HEK293 (cell line): Measurements from ENCODE around the gene UPK3A.

Source experiments
- CTCF ChIA-PET: fragments of 350-600 bp; formaldehyde crosslinking; extraction: SDS; loops from one replicate; lab custom pipeline; 2021; ENCODE audit warnings: antibody characterized with exemption; lab: Yijun Ruan, JAX
- POLR2A ChIA-PET: fragments of 300-600 bp; formaldehyde crosslinking; extraction: SDS; loops from one replicate; lab custom pipeline; 2020; ENCODE audit warnings: antibody characterized with exemption, inconsistent platforms; lab: Yijun Ruan, JAX
- H3K27ac ChIP-seq: fragments of 200-500 bp; sonication (Bioruptor generic); 2 replicates; pipeline ENCODE4 v1.5.1; 2014; ENCODE audit warnings: low read depth, low read length, control low read depth, inconsistent platforms; ENCODE audit errors: extremely low read depth
- H3K36me3 ChIP-seq, 2 experiments: fragments of 200-500 bp in 1 of 2; sonication (Bioruptor generic) in 1 of 2; 1 replicate in 1 of 2; 2 replicates in 1 of 2; pipeline ENCODE4 v1.5.1; 2014 to 2017; ENCODE audit warnings: inconsistent platforms in 2 of 2, low read length in 2 of 2; ENCODE audit not compliant: control insufficient read depth in 2 of 2, insufficient read depth in 1 of 2
- H3K4me1 ChIP-seq: fragments of 200-500 bp; sonication (Bioruptor generic); 2 replicates; pipeline ENCODE4 v1.5.1; 2014; ENCODE audit warnings: mild to moderate bottlenecking, low read length, inconsistent platforms; ENCODE audit not compliant: control insufficient read depth, insufficient read depth
- H3K4me3 ChIP-seq: 2 replicates; pipeline ENCODE4 v1.5.1; 2011; ENCODE audit warnings: low read depth, mild to moderate bottlenecking, control low read depth, low read length, moderate library complexity
- H3K9me3 ChIP-seq: fragments of 200-500 bp; sonication (Bioruptor generic); 2 replicates; pipeline ENCODE4 v1.5.1; 2014; ENCODE audit warnings: low read depth, low read length, inconsistent platforms; ENCODE audit not compliant: control insufficient read depth, insufficient read depth
- EGR2 ChIP-seq: fragments of 450-650 bp; formaldehyde crosslinking; IDR thresholded peaks from 2 replicates; pipeline ENCODE4 v1.5.1; 2016; ENCODE audit warnings: low read depth, missing biosample characterization, missing genetic modification characterization
- GLIS1 ChIP-seq: fragments of 450-650 bp; formaldehyde crosslinking; IDR thresholded peaks from 2 replicates; pipeline ENCODE4 v1.5.1; 2016; ENCODE audit warnings: missing biosample characterization, missing genetic modification characterization
- GLIS2 ChIP-seq: fragments of 450-650 bp; formaldehyde crosslinking; IDR thresholded peaks from 2 replicates; pipeline ENCODE4 v1.5.1; 2016; ENCODE audit warnings: missing biosample characterization, missing genetic modification characterization
- HIC1 ChIP-seq: fragments of 450-650 bp; formaldehyde crosslinking; IDR thresholded peaks from 2 replicates; pipeline ENCODE4 v1.5.1; 2016; ENCODE audit warnings: missing biosample characterization, missing genetic modification characterization
- KLF1 ChIP-seq: fragments of 450-650 bp; formaldehyde crosslinking; IDR thresholded peaks from 2 replicates; pipeline ENCODE4 v1.5.1; 2016; ENCODE audit warnings: missing biosample characterization, missing genetic modification characterization
- KLF17 ChIP-seq: fragments of 450-650 bp; formaldehyde crosslinking; IDR thresholded peaks from 2 replicates; pipeline ENCODE4 v1.5.1; 2016; ENCODE audit warnings: missing biosample characterization, missing genetic modification characterization
- KLF9 ChIP-seq: fragments of 450-650 bp; formaldehyde crosslinking; IDR thresholded peaks from 2 replicates; pipeline ENCODE4 v1.5.1; 2016; ENCODE audit warnings: missing biosample characterization, missing genetic modification characterization, low read depth
- PATZ1 ChIP-seq: fragments of 450-650 bp; formaldehyde crosslinking; IDR thresholded peaks from 2 replicates; pipeline ENCODE4 v1.5.1; 2016; ENCODE audit warnings: missing biosample characterization, missing genetic modification characterization
- SP2 ChIP-seq: fragments of 450-650 bp; formaldehyde crosslinking; IDR thresholded peaks from 2 replicates; pipeline ENCODE4 v1.5.1; 2016; ENCODE audit warnings: missing biosample characterization, missing genetic modification characterization
- SP3 ChIP-seq: fragments of 450-650 bp; formaldehyde crosslinking; IDR thresholded peaks from 2 replicates; pipeline ENCODE4 v1.5.1; 2016; ENCODE audit warnings: missing biosample characterization, missing genetic modification characterization
- SP7 ChIP-seq: fragments of 450-650 bp; formaldehyde crosslinking; IDR thresholded peaks from 2 replicates; pipeline ENCODE4 v1.5.1; 2016; ENCODE audit warnings: missing biosample characterization, missing genetic modification characterization
- ZBTB10 ChIP-seq: fragments of 450-650 bp; formaldehyde crosslinking; IDR thresholded peaks from 2 replicates; pipeline ENCODE4 v1.5.1; 2016; ENCODE audit warnings: missing biosample characterization, missing genetic modification characterization
- ZBTB20 ChIP-seq: fragments of 450-650 bp; formaldehyde crosslinking; IDR thresholded peaks from 2 replicates; pipeline ENCODE4 v1.5.1; 2016; ENCODE audit warnings: missing biosample characterization, missing genetic modification characterization
- ZBTB6 ChIP-seq: fragments of 450-650 bp; formaldehyde crosslinking; IDR thresholded peaks from 2 replicates; pipeline ENCODE4 v1.5.1; 2017; ENCODE audit warnings: missing biosample characterization, missing genetic modification characterization
- ZBTB8A ChIP-seq: fragments of 450-650 bp; formaldehyde crosslinking; IDR thresholded peaks from 2 replicates; pipeline ENCODE4 v1.5.1; 2016; ENCODE audit warnings: missing biosample characterization, missing genetic modification characterization
- ZFHX2 ChIP-seq: fragments of 450-650 bp; formaldehyde crosslinking; conservative IDR thresholded peaks from 2 replicates; pipeline ENCODE4 v1.5.1; 2016; ENCODE audit warnings: missing biosample characterization, missing genetic modification characterization
- ZFP69B ChIP-seq: fragments of 450-650 bp; formaldehyde crosslinking; IDR thresholded peaks from 2 replicates; pipeline ENCODE4 v1.5.1; 2016; ENCODE audit warnings: missing biosample characterization, missing genetic modification characterization
- ZIC2 ChIP-seq: fragments of 450-650 bp; formaldehyde crosslinking; IDR thresholded peaks from 2 replicates; pipeline ENCODE4 v1.5.1; 2016; ENCODE audit warnings: missing biosample characterization, missing genetic modification characterization
- ZNF335 ChIP-seq: fragments of 450-650 bp; formaldehyde crosslinking; conservative IDR thresholded peaks from 2 replicates; pipeline ENCODE4 v1.5.1; 2016; ENCODE audit warnings: missing biosample characterization, missing genetic modification characterization
- ZNF341 ChIP-seq: fragments of 450-650 bp; formaldehyde crosslinking; IDR thresholded peaks from 2 replicates; pipeline ENCODE4; 2016; ENCODE audit warnings: low read depth, missing biosample characterization, missing genetic modification characterization
- ZNF398 ChIP-seq: fragments of 450-650 bp; formaldehyde crosslinking; IDR thresholded peaks from 2 replicates; pipeline ENCODE4 v1.5.1; 2017; ENCODE audit warnings: missing biosample characterization, missing genetic modification characterization
- ZNF510 ChIP-seq: fragments of 450-650 bp; formaldehyde crosslinking; IDR thresholded peaks from 2 replicates; pipeline ENCODE4 v1.5.1; 2018; ENCODE audit warnings: mild to moderate bottlenecking, missing genetic modification characterization, missing biosample characterization; ENCODE audit not compliant: insufficient replicate concordance
- ZNF624 ChIP-seq: fragments of 450-650 bp; formaldehyde crosslinking; IDR thresholded peaks from 2 replicates; pipeline ENCODE4 v1.5.1; 2017; ENCODE audit warnings: missing biosample characterization, missing genetic modification characterization
- ZNF677 ChIP-seq: fragments of 450-650 bp; IDR thresholded peaks from 2 replicates; pipeline ENCODE4 v1.5.0; 2018; ENCODE audit warnings: missing biosample characterization, mild to moderate bottlenecking, missing genetic modification characterization, moderate library complexity
- ZNF777 ChIP-seq: fragments of 450-650 bp; formaldehyde crosslinking; IDR thresholded peaks from 2 replicates; pipeline ENCODE4 v1.5.1; 2017; ENCODE audit warnings: missing biosample characterization, missing genetic modification characterization, borderline replicate concordance
- ZNF843 ChIP-seq: fragments of 450-650 bp; formaldehyde crosslinking; IDR thresholded peaks from 2 replicates; pipeline ENCODE4 v1.5.1; 2016; ENCODE audit warnings: missing biosample characterization, missing genetic modification characterization

UPK3A gene

GRCh38 chr22:45240810-45241631 lies 43.7 kb upstream of the UPK3A start, which contains the start of gene KIAA0930:
Gene KIAA0930 (minus strand): TSS chr22:45240894. CDS start chr22:45240703, 191 bp downstream.
- H3K9me3 ChIP-seq: no peaks in the 10 kb centered on the region
- peak within 1 kb of the TSS; percentile 62 for H3K4me3 ChIP-seq
- ChIA-PET POLR2A (no interaction called here), CTCF (no interaction called here)
- H3K4me1 ChIP-seq: peaks cover 8% of the 10 kb centered on the region
- H3K27ac ChIP-seq: no peak within 1 kb of the TSS; the same call in 1 of the 2 replicates
- H3K36me3 ChIP-seq: peaks cover 0 to 25% of the 10 kb centered on the region in 2 experiments
- TF ChIP-seq ZNF398 (tag by site-specific recombination) (peak; percentile 83), GLIS1 (tag by site-specific recombination) (peak; percentile 98), ZBTB6 (tag by site-specific recombination) (no peak), ZNF843 (tag by site-specific recombination) (no peak), ZBTB20 (peak; percentile 42), ZFHX2 (peak; percentile 95), ZNF335 (tag by site-specific recombination) (peak; percentile 51), SP3 (peak; percentile 90), ZBTB8A (peak; percentile 87), ZFP69B (tag by site-specific recombination) (0 out of 2 replicates have a peak, but pooled peaks have one; percentile 14), ZBTB10 (tag by site-specific recombination) (peak; percentile 49), ZNF341 (tag by site-specific recombination) (peak; percentile 75), EGR2 (tag by site-specific recombination) (peak; percentile 94), HIC1 (peak; percentile 64; the same call in 1 of the 2 replicates), ZNF777 (tag by site-specific recombination) (0 out of 2 replicates have a peak, but pooled peaks have one; percentile 27), ZNF677 (no peak), KLF1 (peak; percentile 84), ZNF510 (no peak), ZNF624 (tag by site-specific recombination) (no peak), GLIS2 (tag by site-specific recombination) (peak; percentile 97), SP7 (0 out of 2 replicates have a peak, but pooled peaks have one; percentile 23), KLF9 (tag by site-specific recombination) (peak; percentile 38; the same call in 1 of the 2 replicates), SP2 (peak; percentile 77), ZIC2 (tag by site-specific recombination) (peak; percentile 89), KLF17 (tag by site-specific recombination) (peak; percentile 70; the same call in 1 of the 2 replicates), PATZ1 (tag by site-specific recombination) (peak; percentile 72)
